Fibroblast of villous mesenchyme (primary cell): Measurements from ENCODE around the gene MTCH2. TPM values are rescaled to one million over a fixed set of nuclear protein-coding genes. Genes with fewer than 3 reads are reported as not detected.
A peak's percentile ranks its signal among the peaks of the same experiment; 100 is the strongest.

Source experiments
- DNase-seq: peaks from one replicate; pipeline ENCODE4 v3.0.0-alpha.2; 2010; ENCODE audit warnings: low read depth
- H3K4me3 ChIP-seq: 2 replicates; pipeline ENCODE4 v1.5.1; 2011; ENCODE audit warnings: low read depth, mild to moderate bottlenecking, low read length
- total RNA-seq: library from RNA; depleted of rRNA; stranded (reverse); fragments of >200 nt; gene quantifications from 2 replicates; pipeline ENCODE4 v1.2.3, GENCODE V29; 2012
- TF ChIP-seq, protein P1 (sequence below): IDR thresholded peaks from 2 replicates; pipeline ENCODE4 v1.5.1; 2012; ENCODE audit warnings: low read depth, mild to moderate bottlenecking, low read length; ENCODE audit not compliant: insufficient read depth

MTCH2 gene
- total RNA-seq, 1 donor = 102 TPM

DNA sequence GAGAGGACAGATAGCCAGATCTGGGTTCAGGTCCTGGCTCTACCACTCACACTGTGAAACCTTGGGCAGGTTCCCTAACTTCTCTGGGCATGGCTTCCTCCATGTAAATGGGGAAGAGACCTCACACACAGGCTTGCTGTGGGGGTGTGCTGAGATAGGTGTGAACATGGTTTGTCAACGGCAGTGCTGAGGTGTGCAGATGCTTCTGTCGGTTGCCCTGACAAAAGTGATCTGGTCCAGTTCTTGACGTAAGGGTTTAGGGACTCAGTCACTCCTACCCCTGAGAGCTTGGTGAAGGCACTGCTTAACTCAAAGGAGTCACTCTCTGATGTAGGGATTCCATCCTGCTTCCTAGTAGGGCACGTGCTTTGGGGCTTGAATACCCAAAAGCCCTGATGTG lies 50.1 kb downstream of the MTCH2 start:
- TF ChIP-seq, protein P1, sequence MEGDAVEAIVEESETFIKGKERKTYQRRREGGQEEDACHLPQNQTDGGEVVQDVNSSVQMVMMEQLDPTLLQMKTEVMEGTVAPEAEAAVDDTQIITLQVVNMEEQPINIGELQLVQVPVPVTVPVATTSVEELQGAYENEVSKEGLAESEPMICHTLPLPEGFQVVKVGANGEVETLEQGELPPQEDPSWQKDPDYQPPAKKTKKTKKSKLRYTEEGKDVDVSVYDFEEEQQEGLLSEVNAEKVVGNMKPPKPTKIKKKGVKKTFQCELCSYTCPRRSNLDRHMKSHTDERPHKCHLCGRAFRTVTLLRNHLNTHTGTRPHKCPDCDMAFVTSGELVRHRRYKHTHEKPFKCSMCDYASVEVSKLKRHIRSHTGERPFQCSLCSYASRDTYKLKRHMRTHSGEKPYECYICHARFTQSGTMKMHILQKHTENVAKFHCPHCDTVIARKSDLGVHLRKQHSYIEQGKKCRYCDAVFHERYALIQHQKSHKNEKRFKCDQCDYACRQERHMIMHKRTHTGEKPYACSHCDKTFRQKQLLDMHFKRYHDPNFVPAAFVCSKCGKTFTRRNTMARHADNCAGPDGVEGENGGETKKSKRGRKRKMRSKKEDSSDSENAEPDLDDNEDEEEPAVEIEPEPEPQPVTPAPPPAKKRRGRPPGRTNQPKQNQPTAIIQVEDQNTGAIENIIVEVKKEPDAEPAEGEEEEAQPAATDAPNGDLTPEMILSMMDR = no peak
- no peak for DNase-seq
- no peak overlapping the region for H3K4me3 ChIP-seq

DNA sequence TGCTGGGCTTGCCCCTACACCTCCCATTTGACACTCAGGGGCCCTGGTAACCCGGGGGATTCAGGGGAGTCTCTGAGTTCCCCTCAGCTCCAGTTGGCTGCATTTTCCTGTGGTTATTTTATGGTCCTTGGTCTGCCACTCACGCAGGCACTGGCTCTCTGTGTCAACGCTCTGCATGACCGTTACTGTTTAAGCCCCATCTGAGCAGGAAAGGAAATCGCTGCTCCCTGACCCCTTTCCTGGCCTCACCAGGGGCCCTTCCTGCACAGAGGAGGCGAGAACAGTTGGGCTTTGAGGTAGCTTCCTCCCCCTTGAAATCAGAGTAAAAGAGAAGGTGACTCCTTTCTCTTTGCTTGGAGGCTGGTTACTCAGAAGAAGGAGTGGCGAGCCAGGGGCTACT lies 50.6 kb downstream of the MTCH2 start:
- TF ChIP-seq, protein P1 = no peak
- DNase-seq = no peak
- no peak overlapping the region for H3K4me3 ChIP-seq

DNA sequence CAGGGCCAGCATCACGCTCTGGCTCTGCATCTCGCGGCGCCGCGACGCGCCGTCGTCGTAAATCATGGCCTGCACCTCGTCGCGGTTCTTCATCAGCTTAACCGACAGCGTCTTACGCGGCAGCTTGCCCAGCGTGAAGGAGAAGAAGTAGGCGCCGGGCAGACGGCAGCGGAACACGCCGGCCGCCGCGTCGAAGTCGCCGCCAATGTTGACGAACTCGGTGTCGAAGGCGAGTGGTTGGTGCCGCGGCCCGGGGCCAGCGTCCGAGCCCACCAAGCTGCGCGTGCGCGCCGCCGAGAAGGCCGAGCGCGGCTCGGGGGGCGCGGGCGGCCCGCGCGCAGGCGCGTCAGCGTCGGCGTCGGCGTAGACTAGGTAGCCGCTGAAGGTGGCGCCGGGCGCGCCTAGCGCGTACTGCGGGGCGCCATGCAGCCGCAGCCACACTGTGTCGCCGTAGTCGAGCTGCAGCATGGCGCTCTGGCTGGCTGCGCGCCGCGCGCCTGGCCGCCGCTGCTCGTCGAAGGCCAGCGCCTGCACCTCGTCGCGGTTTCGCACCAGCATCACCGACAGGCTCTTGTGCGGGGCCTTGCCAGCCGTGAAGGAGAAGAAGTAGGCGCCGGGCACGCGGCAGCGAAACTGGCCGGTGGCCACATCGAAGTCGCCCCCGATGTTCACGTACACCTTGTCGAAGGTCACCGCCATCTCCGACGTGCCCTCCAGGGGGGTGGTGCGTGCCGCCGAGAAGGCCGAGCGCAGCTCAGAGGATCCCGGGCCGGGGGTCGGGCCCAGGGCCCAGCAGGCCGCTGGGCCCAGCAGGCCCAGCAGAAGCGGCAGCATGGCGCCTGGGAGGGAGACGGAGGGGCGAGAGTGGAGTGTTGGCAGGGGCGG lies 52.1 kb downstream of the MTCH2 start:
- DNase-seq = no peak
- H3K4me3 ChIP-seq = peak overlapping the region; percentile 49
- TF ChIP-seq, protein P1 = no peak

DNA sequence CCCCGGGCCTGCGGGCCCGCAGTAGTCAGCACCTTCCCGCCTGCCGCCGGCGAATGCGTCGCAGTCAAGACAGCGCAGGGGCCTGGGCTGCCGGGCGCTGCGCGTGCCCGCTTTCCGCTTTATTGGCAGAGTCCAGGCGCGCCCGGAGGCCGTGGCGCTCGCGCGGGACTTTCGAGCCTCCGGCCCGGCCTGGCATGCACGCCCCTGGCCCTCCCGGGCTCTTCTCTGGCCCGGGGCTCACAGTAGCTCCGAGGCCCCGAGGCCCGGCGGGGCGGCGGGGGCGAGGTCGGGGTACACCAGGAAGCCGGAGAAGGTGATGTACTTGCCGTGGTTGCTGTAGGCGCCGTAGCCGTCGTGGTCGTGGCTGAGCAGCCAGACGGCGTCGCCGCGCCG lies 52.8 kb downstream of the MTCH2 start:
- peak overlapping the region; percentile 49 for H3K4me3 ChIP-seq
- DNase-seq = no peak
- TF ChIP-seq, protein P1 = no peak

DNA sequence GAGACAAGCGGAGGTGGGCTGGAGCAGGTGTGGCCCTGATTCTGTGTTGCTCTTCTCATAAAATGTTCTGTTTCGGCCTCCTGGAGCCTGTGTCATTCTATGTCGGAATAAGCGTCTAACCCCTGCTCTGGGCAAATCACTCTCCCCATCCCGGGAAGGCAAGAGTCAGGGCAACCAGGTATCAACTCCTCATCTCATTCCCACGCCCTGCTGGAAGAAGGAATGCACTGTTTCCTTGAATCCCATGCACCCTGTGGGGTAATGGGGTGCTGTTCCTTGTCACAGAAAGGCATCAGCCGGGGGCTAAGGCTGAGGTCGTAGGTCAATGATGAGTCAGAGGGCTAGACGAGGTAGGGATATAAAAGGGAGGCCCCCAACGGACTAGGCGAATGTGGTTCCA lies 53.2 kb downstream of the MTCH2 start:
- H3K4me3 ChIP-seq = no peak overlapping the region
- DNase-seq = no peak
- TF ChIP-seq, protein P1 = no peak

DNA sequence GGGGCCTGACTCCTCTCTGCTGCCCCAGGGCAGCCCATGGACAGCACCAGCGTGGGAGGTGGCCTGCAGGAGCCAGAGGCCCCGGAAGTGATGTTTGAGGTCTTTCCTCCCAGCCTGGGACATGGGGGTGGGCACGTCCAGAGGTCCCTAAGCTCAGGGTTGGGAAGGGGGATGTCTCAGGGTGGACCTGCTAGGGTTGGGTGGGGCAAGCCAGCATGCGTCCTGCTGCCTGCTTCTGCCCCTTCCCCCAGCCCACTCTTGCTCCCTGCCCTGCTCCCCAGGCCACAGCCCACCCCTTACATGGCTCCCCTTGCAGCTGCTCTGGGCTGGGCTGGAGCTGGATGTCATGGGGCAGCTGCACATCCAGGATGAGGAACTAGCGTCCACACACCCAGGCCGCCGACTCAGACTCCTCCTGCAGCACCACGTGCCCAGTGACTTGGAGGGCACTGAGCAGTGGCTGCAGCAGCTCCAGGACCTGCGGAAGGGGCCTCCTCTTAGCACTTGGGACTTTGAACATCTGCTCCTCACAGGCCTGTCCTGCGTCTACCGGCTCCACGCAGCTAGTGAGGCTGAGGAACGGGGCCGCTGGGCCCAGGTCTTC lies 54.5 kb downstream of the MTCH2 start:
- no peak for DNase-seq

More for the DNA sequence above, 54.5 kb downstream of the MTCH2 start:
- no peak overlapping the region for H3K4me3 ChIP-seq
- TF ChIP-seq, protein P1 = no peak
